Ishikawa (cell line): ENCODE data around the gene TNFRSF17.
A peak's percentile ranks its signal among the peaks of the same experiment; 100 is the strongest.
"Not testable (repeated sequence)": the region's sequence is repeated elsewhere in the genome, so short reads cannot be mapped to it uniquely, and the experiment has no call there.

ENCODE experiments used
- CEBPB ChIP-seq: IDR thresholded peaks from 2 replicates; pipeline ENCODE4 v1.6.1; 2012
- CREB1 ChIP-seq: IDR thresholded peaks from 2 replicates; pipeline ENCODE4 v1.6.1; 2012; ENCODE audit warnings: low read depth
- EGR1 ChIP-seq: IDR thresholded peaks from 2 replicates; pipeline ENCODE4 v1.6.1; 2012
- EP300 ChIP-seq: IDR thresholded peaks from 2 replicates; pipeline ENCODE4 v1.6.1; 2012; ENCODE audit warnings: borderline replicate concordance
- FOXM1 ChIP-seq: IDR thresholded peaks from 2 replicates; pipeline ENCODE4 v1.6.1; 2012; ENCODE audit warnings: low read depth, borderline replicate concordance
- NFIC ChIP-seq: IDR thresholded peaks from 2 replicates; pipeline ENCODE4 v1.6.1; 2012
- RAD21 ChIP-seq: IDR thresholded peaks from 2 replicates; pipeline ENCODE4 v1.6.1; 2012; ENCODE audit warnings: low read depth
- REST ChIP-seq: IDR thresholded peaks from 2 replicates; pipeline ENCODE4 v1.6.1; 2012; ENCODE audit warnings: low read depth, mild to moderate bottlenecking
- TAF1 ChIP-seq: IDR thresholded peaks from 2 replicates; pipeline ENCODE4 v1.6.1; 2012; ENCODE audit warnings: low read depth, mild to moderate bottlenecking
- TCF12 ChIP-seq: IDR thresholded peaks from 2 replicates; pipeline ENCODE4 v1.6.1; 2012; ENCODE audit warnings: low read depth
- TEAD4 ChIP-seq: IDR thresholded peaks from 2 replicates; pipeline ENCODE4 v1.6.1; 2012
- YY1 ChIP-seq: IDR thresholded peaks from 2 replicates; pipeline ENCODE4 v1.6.1; 2012; ENCODE audit warnings: low read depth
- ZBTB7A ChIP-seq: IDR thresholded peaks from 2 replicates; pipeline ENCODE4 v1.6.1; 2012; ENCODE audit warnings: low read depth
- TF ChIP-seq, protein P1 (sequence below): IDR thresholded peaks from 2 replicates; pipeline ENCODE4 v1.6.1; 2012
- TF ChIP-seq, protein P2 (sequence below): IDR thresholded peaks from 2 replicates; pipeline ENCODE4 v1.6.1; 2012

Gene TNFRSF17

GRCh38 chr16:11964761-11965551, at the start of gene TNFRSF17:
Gene TNFRSF17 (plus strand): TSS chr16:11965210. CDS start chr16:11965325, 115 bp downstream.
- TF ChIP-seq CEBPB = no peak
- TF ChIP-seq TCF12 = no peak
- TF ChIP-seq, protein P1, sequence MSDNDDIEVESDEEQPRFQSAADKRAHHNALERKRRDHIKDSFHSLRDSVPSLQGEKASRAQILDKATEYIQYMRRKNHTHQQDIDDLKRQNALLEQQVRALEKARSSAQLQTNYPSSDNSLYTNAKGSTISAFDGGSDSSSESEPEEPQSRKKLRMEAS = no peak
- no peak for TF ChIP-seq TAF1
- no peak for TF ChIP-seq FOXM1
- no peak for TF ChIP-seq REST
- TF ChIP-seq CREB1 = no peak
- no peak for TF ChIP-seq EGR1
- TF ChIP-seq, protein P2, sequence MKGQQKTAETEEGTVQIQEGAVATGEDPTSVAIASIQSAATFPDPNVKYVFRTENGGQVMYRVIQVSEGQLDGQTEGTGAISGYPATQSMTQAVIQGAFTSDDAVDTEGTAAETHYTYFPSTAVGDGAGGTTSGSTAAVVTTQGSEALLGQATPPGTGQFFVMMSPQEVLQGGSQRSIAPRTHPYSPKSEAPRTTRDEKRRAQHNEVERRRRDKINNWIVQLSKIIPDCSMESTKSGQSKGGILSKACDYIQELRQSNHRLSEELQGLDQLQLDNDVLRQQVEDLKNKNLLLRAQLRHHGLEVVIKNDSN = no peak
- no peak for TF ChIP-seq EP300
- TF ChIP-seq ZBTB7A = no peak

- TF ChIP-seq, protein P1 = peak; percentile 89
- TF ChIP-seq, protein P2 = peak; percentile 55; the same call in 1 of the 2 replicates
- no peak; the same call in 1 of the 2 replicates for TF ChIP-seq NFIC
- TF ChIP-seq TCF12 = peak; percentile 88
- 0 out of 2 replicates have a peak, but pooled peaks have one; percentile 25 for TF ChIP-seq FOXM1
- TF ChIP-seq TAF1 = peak; percentile 64
- TF ChIP-seq RAD21 = no peak
- TF ChIP-seq EGR1 = peak; percentile 70
- TF ChIP-seq CREB1 = peak; percentile 64
- no peak for TF ChIP-seq CEBPB
- TF ChIP-seq TEAD4 = 0 out of 2 replicates have a peak, but pooled peaks have one; percentile 2
- peak; percentile 41; the same call in 1 of the 2 replicates for TF ChIP-seq EP300
- peak; percentile 33; the same call in 1 of the 2 replicates for TF ChIP-seq ZBTB7A
- peak; percentile 49; the same call in 1 of the 2 replicates for TF ChIP-seq YY1
Observed at GRCh38 chr16:11915644-11916523, 49.1 kb upstream of the TNFRSF17 start, which contains the start of gene GSPT1. Gene GSPT1 (minus strand): TSS chr16:11915956. CDS start chr16:11915720, 236 bp downstream.

DNA sequence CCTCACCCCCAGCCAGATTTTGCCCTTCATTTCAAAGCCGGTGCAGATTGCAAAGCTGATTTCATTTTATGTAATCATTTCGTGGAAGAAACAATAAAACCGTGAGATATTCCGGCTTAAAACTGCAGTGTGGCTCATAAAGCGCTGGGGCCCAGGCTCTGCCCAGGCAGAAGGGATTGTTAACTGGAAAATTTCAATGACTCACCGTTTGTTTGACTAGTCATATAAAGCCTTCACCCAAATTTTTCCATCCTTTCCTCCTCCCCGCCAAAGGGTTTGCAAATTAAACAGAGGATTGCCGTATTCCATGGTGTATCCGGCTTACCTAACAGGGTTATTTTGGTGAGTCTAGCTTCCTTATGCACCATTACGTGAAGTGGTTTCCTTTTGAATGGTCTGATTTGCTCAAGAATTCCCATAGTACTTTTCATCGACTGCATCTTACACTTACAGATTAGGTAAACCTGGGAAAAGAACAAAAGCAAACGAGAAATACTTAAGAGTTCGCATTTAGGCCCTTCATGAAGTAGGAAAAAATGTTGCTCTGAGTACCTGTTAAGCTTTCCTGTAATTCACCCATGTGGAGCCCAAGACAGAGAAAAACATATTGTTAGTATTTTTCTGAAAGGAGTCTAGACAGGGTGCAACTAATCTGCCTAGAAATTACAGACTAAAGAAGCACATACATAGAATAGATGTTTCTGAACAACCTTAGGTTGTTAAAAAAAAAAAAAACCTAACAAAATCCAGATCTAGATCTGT, 48.3 kb upstream of the TNFRSF17 start:
- no peak for TF ChIP-seq FOXM1
- TF ChIP-seq, protein P1 = no peak
- TF ChIP-seq CEBPB = no peak
- no peak for TF ChIP-seq EP300
- TF ChIP-seq TAF1 = no peak
- no peak for TF ChIP-seq NFIC
- TF ChIP-seq EGR1 = no peak

DNA sequence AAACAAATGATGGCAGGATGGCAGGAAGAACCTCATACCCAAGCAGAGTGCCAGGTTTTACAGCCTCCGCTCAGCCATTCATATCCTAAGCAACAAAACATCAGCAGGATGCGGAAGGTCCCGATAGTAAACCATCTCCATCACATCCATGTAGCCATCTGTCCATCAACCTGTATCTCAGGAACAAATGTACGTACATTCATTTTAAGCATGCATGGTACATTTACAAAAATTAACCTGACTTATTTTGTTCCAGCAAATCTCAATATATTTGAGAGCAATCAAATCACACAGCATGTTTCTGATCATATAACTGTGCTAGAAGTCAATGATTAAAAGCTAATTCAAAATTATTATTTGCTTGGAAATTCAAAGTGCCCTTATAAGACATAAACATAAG, 23.1 kb upstream of the TNFRSF17 start, which contains the start of gene NPIPB2:
Gene NPIPB2, minus strand, starts transcription at position 101 of the 400 bp plus-strand sequence. Its CDS starts 0 bp downstream, at position 101.
- TF ChIP-seq ZBTB7A, TCF12: not testable (repeated sequence)
- TF ChIP-seq, protein P2 = not testable (repeated sequence)

- TF ChIP-seq REST (no peak), ZBTB7A (no peak), FOXM1 (no peak)
- TF ChIP-seq, protein P2 = no peak
Observed at GRCh38 chr16:11946433-11946832, 18.6 kb upstream of the TNFRSF17 start.
